Activated effector memory CD4-positive, alpha-beta T cell treated with Interleukin-2 at 50 U/mL for 16 hours (primary cell): ENCODE measurements around the gene LGALS3BP.

ENCODE experiments used
- DNase-seq: peaks from one replicate; pipeline ENCODE4 v3.0.0-alpha.2; 2020

The LGALS3BP gene

DNA sequence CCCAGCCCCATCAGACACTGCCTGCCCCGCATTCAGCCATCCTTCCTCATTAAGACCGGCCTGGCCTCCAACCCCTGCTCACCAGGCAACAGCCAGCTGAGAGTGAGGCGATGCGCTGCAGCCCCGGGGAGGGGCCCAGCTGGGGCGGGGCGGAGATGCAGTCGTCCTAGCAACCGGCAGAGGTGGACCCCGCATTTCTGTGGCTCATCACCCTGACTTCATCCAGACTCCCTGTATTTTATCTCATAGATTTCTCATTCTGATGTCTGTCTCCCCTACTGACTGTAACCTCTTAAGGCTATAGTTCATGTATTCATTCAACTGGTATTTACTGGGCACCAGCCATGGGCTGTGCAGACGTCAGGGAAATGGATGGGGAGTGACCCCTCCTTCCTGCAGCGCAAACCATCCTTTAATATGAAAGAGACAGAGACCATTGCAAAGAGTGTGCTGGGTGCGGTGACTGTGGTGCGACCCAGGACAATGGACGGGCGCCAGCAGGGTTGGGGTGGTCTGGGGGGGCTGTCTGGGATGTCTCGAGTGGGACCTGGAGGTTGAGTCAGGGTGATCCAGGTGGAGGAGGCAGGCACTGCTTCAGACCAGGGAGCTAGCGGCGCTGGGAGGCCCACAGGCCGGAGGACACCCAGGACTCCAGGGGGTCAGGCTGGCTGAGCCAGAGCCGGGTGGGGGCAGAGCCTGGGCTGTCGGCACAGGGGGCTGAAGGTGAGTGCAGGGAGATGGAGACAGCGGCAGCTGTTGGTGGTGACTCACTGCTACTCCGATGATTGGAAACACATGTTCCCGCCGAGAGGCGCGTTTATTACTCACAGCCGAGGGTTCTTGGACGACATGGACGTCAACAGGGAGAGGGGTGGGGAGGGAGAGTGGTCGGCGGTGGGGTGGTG lies 44.1 kb downstream of the LGALS3BP start:
- no peak for DNase-seq

DNA sequence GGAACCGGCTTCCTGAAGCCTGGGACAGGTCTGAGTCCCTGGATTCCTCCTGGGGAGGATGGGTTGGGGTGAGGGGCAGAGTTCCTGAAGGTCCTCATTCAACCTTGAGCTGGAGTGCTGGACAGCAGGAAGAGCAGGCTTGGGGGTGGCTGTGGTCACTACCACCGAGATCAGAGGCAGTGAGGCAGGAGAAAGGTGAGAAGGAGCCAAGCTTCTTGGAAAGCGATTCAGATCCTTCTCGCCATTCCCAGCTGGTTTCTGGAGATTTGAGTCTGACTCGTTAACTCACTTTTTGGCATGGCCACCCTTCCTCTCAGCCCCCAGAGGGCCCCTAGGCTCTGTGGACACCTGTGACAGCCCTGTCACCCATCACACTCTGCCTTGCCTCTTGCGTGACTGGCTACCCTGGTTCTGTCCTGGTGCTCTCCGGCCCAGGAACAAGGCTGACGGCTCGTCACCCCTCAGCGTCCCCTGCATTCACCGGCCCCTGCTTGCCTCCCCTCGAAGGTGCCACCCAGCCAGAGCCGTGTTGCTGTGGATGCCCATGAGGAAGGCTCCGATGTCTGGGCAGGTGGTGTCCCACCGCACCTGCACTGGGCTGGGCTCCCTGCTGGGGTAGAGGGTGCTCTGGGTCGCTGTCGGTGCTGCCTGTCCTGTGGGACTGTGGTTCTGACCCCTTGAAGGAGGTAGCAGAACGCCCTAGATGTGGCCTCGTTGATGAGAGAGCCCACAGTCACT lies 44.9 kb downstream of the LGALS3BP start:
- DNase-seq, result no peak

DNA sequence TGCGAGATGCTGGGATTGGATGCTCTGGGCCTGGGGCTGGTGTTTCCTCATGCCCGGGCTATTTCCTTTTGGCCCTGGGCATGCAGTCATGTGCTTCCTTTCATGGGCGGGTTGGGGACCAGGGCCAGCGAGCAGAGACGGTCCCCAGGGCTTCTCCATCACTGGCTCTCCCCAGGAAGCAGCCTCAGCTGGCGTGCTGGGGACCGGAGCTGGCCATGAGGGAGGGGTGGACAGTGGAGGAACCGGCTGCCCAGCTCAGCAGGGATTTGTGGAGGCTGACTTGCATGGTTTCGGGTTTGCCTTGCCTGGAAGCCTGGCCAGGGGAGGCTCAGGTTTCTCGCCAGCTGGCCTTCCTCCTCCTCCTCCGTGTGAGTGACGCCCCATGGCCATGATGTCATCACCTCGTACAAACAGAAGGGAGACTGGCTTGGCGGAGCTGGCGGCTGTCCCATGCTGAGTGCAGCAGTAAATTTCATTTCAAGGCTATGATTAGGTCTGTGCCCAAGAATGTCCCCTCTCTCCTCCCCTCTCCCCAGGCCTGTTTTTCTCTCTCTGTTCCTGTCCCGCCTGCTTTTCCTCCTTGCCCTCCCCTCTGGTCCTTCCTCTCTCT lies 45.7 kb downstream of the LGALS3BP start:
- no peak for DNase-seq

DNA sequence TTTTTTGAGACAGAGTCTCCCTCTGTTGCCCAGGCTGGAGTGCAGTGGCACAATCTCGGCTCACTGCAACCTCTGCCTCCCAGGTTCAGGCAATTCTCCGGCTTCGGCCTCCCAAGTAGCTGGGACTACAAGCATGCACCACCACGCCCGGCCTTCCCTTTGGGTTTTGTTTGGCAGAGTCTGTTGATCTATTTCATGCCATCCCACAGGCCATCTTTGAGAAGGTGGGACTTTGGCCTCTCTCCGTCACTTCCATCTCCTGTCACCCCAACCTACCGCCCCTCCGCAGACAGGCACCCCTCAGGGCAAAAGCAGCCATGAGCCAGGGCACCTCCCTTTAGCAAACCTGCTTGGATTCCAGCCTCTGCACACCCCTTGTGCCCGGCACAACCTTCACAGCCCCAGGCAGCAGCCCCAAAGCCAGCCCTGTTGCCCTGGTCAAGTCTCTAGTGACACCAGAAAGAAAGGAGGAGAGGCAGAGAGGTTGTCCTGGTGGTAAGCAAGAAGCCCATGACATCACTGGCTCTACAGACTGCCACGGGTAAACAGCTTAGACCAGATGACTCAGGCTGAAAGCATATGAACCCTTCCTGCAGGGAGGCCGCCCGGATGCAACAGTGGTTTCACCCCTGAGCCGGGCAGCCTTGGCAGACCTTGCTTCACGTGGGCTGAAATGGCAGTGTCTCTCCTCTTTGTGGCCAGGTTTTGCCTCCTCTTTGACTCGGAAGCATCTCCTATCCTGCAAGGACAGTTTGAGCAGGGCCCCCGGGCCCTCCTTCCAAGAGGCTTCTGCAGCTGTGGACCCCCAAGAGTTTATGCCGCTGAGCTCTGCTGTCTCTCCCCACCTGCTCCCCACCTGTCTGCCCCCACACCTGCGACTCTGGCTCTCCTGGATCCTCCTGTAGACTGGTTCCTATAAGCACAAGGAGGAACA lies 46.4 kb downstream of the LGALS3BP start:
- DNase-seq, result peak; percentile 51

DNA sequence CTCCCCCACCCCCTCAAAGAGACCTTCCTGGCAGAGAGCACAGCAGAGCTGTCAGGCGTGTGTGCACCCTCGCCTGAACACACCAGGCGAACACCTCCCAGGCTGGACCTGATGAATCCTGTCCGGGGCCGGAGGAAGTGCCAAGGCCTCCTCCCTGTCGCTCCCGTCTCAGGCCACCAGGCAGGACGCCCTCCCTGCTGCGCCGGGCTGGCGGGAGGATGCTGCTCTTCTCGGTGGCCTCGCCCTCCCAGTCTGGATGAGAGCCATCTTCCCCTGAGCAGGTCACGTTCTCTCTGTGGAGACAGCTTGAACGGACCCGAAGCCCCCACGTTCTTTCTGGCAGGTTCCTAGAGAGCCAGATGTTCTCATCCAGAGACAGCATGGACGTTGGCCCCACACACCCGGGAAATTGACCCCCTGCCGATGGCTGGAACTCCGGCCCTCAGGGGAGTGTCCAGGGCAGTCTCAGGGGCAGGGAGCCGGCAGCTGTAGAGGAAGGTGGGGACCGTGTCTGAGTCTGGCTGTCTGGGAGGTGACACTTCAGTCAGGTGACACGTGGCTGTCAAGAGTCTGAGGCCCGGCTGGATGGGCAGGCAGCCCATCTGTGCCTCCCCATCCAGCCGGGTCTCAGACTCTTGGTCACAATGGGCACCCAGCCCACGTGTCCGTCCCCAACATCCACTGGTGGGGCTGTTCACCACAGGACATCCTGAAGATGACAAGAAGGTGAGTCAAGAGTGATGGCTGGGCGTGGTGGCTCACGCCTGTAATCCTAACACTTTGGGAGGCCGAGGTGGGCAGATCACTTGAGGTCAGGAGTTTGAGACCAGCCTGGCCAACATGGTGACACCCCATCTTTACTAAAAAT lies 49.6 kb downstream of the LGALS3BP start:
- no peak for DNase-seq

DNA sequence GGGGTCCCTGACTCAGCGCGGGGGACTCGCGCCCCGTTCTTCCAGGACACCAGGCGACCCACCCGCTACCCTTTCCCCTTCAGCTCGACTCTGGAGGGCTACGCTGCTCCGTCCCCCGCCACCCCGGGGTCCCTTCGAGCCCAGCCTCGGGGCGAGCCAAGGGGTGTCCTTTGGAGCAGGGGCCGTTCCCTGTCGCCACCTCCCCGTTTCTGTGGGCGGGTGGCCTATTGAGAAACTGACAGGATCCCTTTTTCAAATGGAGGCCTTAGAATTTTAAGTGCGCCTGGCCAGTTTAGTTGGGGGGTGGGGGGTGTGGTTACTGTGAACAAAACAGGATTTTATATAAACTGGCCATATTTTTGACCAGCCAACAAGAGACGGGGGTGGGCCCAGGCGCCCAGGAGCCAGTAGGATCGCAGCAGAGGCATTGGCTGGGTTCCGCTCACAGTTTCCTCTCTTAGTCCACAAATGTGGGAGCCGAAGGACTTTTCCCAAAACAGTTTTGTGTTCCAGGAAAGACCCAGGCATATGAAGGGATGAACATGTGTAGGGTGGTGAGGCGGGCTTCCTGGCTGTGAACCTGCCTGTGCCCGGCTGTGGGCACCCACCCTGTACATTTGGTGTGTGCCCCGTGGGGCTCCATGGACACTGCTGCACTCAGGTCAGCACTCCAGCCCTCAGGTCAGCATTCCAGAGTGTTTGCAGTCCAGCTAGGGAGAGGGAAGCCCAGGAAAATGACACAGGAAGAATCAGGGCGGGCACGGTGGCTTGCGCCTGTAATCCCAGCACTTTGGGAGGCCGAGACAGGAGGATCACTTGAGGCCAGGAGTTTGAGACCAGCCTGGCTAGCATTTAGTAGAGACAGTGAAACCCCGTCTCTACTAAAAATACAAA lies 53.8 kb downstream of the LGALS3BP start:
- DNase-seq, result no peak

DNA sequence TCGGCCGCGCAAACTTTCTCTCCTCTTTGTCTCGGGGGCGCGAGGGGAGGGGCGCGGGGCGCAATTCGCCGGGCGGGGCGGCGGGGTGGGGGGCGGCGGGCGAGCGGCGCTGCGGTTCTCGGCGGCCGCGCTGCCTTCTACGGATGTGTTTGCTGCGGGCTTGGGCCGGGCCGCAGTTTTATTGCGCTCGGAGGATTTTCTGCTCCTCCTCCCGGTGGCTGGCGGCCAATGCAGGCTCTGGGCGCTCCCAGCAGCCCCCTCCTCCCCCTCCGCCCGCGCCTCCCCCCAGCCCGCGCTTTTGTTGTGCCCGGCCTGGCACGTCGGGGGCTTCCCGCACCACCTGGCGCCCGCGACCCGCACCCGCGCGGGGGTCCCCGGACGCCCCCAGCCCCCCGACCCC lies 54.5 kb downstream of the LGALS3BP start, which contains the start of gene TIMP2:
TIMP2 (minus strand) TSS at position 154 of the 400 bp plus-strand sequence. CDS start 299 bp downstream, outside the sequence.
- peak; percentile 43 for DNase-seq

DNA sequence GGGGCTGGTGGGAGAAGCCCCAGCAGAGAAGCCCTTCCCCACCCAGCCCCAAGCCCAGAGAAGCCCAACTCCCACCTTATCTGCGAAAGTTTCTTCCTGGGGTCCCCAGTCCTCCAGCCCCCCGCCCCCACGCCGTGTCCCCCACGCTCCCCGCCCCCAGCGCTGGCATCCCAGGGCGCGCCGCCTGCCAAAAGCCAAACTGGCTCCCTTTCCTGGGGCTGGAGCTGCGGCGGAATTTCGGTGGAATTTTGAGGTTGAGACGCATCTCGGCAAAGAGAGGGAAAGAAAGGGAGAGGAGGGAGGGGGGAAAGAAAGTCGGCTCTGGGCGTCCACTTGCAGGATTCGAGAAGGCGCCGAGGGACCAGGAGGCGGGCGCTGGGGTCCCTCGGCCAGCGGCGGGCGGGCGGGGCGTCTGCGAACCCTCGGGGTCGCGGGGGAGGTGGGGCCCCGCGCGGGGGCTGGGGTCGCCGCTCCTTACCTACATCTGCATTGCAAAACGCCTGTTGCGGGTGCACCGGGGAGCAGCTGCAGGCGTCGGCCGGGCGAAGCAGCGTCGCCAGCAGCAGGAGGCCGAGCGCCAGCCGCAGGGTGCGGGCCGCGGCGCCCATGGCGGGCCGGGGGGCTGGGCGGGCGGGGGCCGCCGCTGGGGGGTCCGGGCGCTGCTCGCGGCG lies 55.1 kb downstream of the LGALS3BP start:
- DNase-seq, result no peak

DNA sequence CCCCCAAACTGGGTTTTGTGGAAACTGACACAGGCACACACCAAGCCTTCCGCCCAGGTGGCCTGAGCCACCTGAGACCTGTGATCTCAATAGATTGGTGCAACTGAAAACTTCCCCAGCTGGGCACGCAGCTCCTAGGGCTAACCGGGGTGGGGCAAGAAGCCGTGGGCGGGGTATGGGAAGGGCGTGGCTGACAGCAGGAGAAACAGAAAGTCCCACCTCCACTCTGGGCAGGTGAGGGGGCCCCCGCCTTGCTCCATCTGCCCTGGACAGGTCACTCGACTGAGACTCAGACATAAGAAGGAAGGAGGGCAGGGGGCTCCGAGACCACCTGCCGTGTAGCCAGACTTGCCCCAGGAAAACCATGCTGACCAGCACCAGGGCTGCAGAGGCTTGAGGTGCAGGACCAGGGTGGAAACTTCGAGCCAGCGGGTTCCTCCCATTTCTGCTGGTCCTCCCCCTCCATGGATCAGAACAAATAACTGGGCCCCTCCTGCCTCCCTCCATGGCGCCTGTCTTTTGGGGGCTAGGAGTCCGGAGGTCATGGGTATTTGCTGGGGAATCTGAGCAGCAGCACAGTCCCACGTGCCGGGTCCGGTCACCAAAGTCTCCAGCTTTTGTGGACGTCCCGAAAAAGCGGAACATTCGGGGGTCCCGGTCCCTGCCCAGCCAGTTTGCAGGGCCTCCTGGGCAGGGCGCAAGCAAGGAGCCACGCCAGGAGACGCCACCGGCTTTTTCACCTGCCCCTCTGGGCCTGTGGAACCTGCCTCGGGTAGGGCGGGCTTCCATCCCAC lies 55.9 kb downstream of the LGALS3BP start:
- peak; percentile 47 for DNase-seq

DNA sequence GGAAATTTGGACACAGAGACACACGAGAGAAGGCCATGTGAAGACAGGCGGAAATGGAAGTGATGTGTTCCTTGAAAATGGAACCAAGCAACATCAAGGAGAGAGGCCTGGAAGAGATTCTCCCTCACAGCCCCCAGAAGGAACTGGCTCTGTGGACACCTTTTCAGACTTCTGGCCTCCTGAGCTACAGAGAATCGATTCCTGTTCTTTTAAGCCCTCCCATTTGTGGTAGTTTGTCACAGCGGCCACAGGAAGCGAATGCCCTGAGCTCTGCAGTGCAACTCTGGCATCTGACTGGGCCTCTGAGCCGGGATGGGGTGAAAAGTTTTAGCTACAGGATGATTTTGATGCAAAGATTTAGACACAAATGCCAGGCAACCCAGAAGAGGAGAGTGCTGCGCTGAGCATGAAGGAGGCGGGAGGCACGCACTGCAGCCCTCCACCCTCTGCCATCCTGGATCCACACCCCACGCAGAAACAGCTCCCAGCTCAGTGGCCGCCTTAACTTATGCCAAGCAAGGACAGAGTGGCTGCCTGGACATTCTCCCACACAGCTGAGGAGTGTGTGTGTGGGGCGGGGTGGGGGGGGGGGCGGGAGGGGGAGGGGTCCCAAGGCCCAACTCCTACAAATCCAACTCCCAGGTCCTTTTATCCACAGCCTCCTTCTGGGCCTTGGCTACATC lies 56.8 kb downstream of the LGALS3BP start:
- no peak for DNase-seq

DNA sequence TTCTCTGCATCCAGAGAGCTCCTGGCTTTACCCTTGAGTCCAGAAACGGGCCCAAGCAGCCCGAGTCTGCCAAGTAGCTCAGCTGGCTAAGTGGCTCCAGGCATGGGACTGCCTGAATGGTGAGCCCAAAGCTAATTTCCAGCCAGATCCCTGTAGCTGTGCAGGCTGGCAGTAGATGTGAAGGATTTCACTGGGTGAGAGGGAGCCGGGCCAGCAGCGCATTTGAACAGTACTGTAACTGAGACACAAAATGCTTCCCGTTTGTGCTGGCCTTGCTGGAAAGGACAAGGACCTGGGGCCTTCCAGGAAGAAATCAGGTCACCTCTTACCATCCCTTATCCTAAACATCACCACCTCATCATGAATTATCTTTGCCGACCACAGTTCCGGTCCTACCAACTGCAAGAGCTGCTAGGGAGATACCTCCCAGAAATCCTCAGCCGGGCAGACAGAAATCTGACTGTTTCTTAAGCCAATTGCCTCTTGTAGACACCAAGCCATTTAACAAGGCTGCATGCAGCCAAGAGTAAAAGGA lies 58.2 kb downstream of the LGALS3BP start:
- no peak for DNase-seq
